HCT116 (cell line): ENCODE measurements around the gene MICALL2. TPM values are rescaled to one million over a fixed set of nuclear protein-coding genes. Genes with fewer than 3 reads are reported as not detected.

Source experiments
- ATAC-seq: fragments of 200-7000 bp; cut with Tn5 transposase; 2 replicates; pipeline ENCODE4 v1.9.1; 2020; ENCODE audit warnings: mild to moderate bottlenecking, moderate library complexity
- BruUV-seq: library from RNA; stranded (reverse); fragments of 400-500 nt; replicated peaks from 2 replicates; lab custom pipeline; 2021; lab: Mats Ljungman, UMichigan
- CTCF ChIA-PET: fragments of 300-600 bp; sonication (Branson Sonifier 250); formaldehyde crosslinking; loops from one replicate; lab custom pipeline; 2021; ENCODE audit warnings: antibody characterized with exemption; lab: Charles Lee
- POLR2A ChIA-PET: fragments of 300-600, 350-600 bp; sonication (Branson Sonifier 250); formaldehyde crosslinking; loops from one replicate; lab custom pipeline; 2021; ENCODE audit warnings: antibody characterized with exemption; lab: Charles Lee
- RAD21 ChIA-PET, 2 experiments: fragments of 300-600 bp; sonication (Branson Sonifier 250); formaldehyde crosslinking; loops; one replicate each; lab custom pipeline; 2023; ENCODE audit warnings: low total read pairs in 2 of 2; ENCODE audit not compliant: uncharacterized antibody in 2 of 2, unreplicated experiment in 2 of 2, low non-redundant PET in 1 of 2; lab: Charles Lee
- DNase-seq: peaks from one replicate; pipeline ENCODE4 v3.0.0-alpha.2; 2010; ENCODE audit warnings: low read depth, low spot score
- H2AFZ ChIP-seq: fragments of 200-600 bp; shearing (Covaris generic), sonication (generic); 2 replicates; pipeline ENCODE4 v1.6.1; 2017; ENCODE audit warnings: low read depth, mixed run types, mixed read lengths, antibody characterized with exemption, low read length; ENCODE audit not compliant: poor library complexity, severe bottlenecking
- H3K27ac ChIP-seq: 2 replicates; pipeline ENCODE4 v1.5.1; 2012; ENCODE audit warnings: low read depth, low read length
- H3K27me3 ChIP-seq: fragments of 200-600 bp; sonication (generic); 2 replicates; pipeline ENCODE4 v1.6.1; 2016; ENCODE audit warnings: mixed run types, low read length, mixed read lengths; ENCODE audit not compliant: insufficient read depth
- H3K36me3 ChIP-seq, 2 experiments: fragments of 200-500 bp in 1 of 2; fragments of 200-600 bp in 1 of 2; sonication (Bioruptor generic) in 1 of 2; sonication (generic) in 1 of 2; 2 replicates each; pipeline versions ENCODE4 v1.5.1 to v1.6.1; 2014 to 2016; ENCODE audit warnings: low read length in 2 of 2, inconsistent platforms in 1 of 2, mixed read lengths in 1 of 2, mixed run types in 1 of 2; ENCODE audit not compliant: insufficient read depth in 2 of 2, control insufficient read depth in 1 of 2
- H3K4me1 ChIP-seq, 2 experiments: fragments of 200-600 bp in 1 of 2; sonication (generic) in 1 of 2; 2 replicates each; pipeline versions ENCODE4 v1.5.1 to v1.6.1; 2012 to 2017; ENCODE audit warnings: low read length in 2 of 2, inconsistent platforms in 1 of 2, mild to moderate bottlenecking in 1 of 2, mixed read lengths in 1 of 2, mixed run types in 1 of 2, moderate library complexity in 1 of 2; ENCODE audit not compliant: insufficient read depth in 2 of 2, control insufficient read depth in 1 of 2
- H3K4me2 ChIP-seq: fragments of 200-600 bp; sonication (generic); 2 replicates; pipeline ENCODE4 v1.6.1; 2017; ENCODE audit warnings: mixed run types, low read length, mixed read lengths
- H3K4me3 ChIP-seq, 2 experiments: fragments of 200-600 bp in 1 of 2; sonication (generic) in 1 of 2; replicated peaks in 1 of 2; 2 replicates each; pipeline ENCODE4 v1.5.1; 2011 to 2016; ENCODE audit warnings: low read length in 2 of 2, control low read depth in 1 of 2, low read depth in 1 of 2, mild to moderate bottlenecking in 1 of 2, mixed read lengths in 1 of 2, mixed run types in 1 of 2
- H3K79me2 ChIP-seq: fragments of 200-600 bp; sonication (generic); 2 replicates; pipeline ENCODE4 v1.6.1; 2017; ENCODE audit warnings: mild to moderate bottlenecking, mixed run types, low read length, moderate library complexity, mixed read lengths; ENCODE audit not compliant: insufficient read depth
- H3K9ac ChIP-seq: fragments of 200-600 bp; sonication (generic); 2 replicates; pipeline ENCODE4 v1.6.1; 2016; ENCODE audit warnings: low read length, mixed read lengths
- H3K9me2 ChIP-seq: fragments of 200-600 bp; sonication (generic), shearing (Covaris generic); 2 replicates; pipeline ENCODE4 v1.6.1; 2017; ENCODE audit warnings: mixed run types, mild to moderate bottlenecking, moderate library complexity; ENCODE audit not compliant: insufficient read depth
- H3K9me3 ChIP-seq, 2 experiments: fragments of 200-500 bp in 1 of 2; fragments of 200-600 bp in 1 of 2; sonication (Bioruptor generic) in 1 of 2; sonication (generic) in 1 of 2; 2 replicates each; pipeline ENCODE4 v1.6.1; 2014 to 2017; ENCODE audit warnings: low read length in 2 of 2, mixed read lengths in 2 of 2, inconsistent platforms in 1 of 2, low read depth in 1 of 2, mild to moderate bottlenecking in 1 of 2, mixed run types in 1 of 2, moderate library complexity in 1 of 2; ENCODE audit not compliant: control insufficient read depth in 1 of 2, insufficient read depth in 1 of 2
- H4K20me1 ChIP-seq: fragments of 200-600 bp; sonication (generic), shearing (Covaris generic); 2 replicates; pipeline ENCODE4 v1.6.1; 2017; ENCODE audit warnings: mixed run types, mild to moderate bottlenecking, moderate library complexity; ENCODE audit not compliant: insufficient read depth
- POLR2A ChIP-seq: IDR thresholded peaks from 2 replicates; pipeline ENCODE4 v1.7.0; 2011; ENCODE audit warnings: borderline replicate concordance; ENCODE audit not compliant: insufficient read depth, insufficient read length; ENCODE audit errors: extremely low read depth
- POLR2AphosphoS5 ChIP-seq: IDR thresholded peaks from 2 replicates; pipeline ENCODE4 v1.6.1; 2011; ENCODE audit warnings: mild to moderate bottlenecking, low read depth, low read length, moderate library complexity
- RAD21 ChIP-seq: IDR thresholded peaks from 2 replicates; pipeline ENCODE4 v1.6.1; 2012; ENCODE audit warnings: low read depth, mild to moderate bottlenecking
- REST ChIP-seq: IDR thresholded peaks from 2 replicates; pipeline ENCODE4 v1.6.1; 2012; ENCODE audit warnings: low read depth
- SIN3A ChIP-seq: IDR thresholded peaks from 2 replicates; pipeline ENCODE4 v1.6.1; 2012; ENCODE audit warnings: low read depth
- intact Hi-C: fragments of 100-400 bp; cut with micrococcal nuclease; formaldehyde crosslinking; loops from 2 replicates; pipeline ENCODE4 v1.10.0; 2022
- total RNA-seq: library from RNA; stranded (reverse); gene quantifications from one replicate; pipeline ENCODE4 v1.2.1, GENCODE V29; 2021; ENCODE audit not compliant: unreplicated experiment

The MICALL2 gene
- total RNA-seq, 1 experiment from 2014 or later, result 60.7 TPM

GRCh38 chr7:1474736-1475135 lies 15.5 kb upstream of the MICALL2 start:
- peak overlapping the region; percentile 42 for H3K4me2 ChIP-seq
- RAD21 ChIA-PET, result interaction anchor here in 1 of 2 experiments (0.5 to 0.6 kb wide), 2 partner anchors 62 to 252 kb away, joined by 4 to 5 read pairs; no protein-coding TSS in a partner anchor
- no peak for TF ChIP-seq SIN3A
- no peak for TF ChIP-seq POLR2AphosphoS5
- TF ChIP-seq REST, result no peak
- TF ChIP-seq RAD21, result no peak
- TF ChIP-seq POLR2A, result no peak
- no peaks in the 10 kb centered on the region for H3K9me2 ChIP-seq
- H3K36me3 ChIP-seq, result peaks cover 2 to 20% of the 10 kb centered on the region in 2 experiments
- H3K79me2 ChIP-seq, result no peaks in the 10 kb centered on the region
- no peak overlapping the region for H3K4me3 ChIP-seq
- DNase-seq (no peak), ATAC-seq (no peak)
- BruUV-seq, result no TSS peak
- H2AFZ ChIP-seq, result no peak overlapping the region
- peak overlapping the region; percentile 62; the same call in 1 of the 2 replicates for H3K27ac ChIP-seq
- H3K27me3 ChIP-seq, result no peaks in the 10 kb centered on the region
- intact Hi-C loops, result loop anchor here (1.0 kb wide), 3 partner anchors 42 to 280 kb away; no protein-coding TSS in a partner anchor
- H3K9me3 ChIP-seq, result no peaks in the 10 kb centered on the region
- peak overlapping the region; percentile 46 for H3K9ac ChIP-seq
- peaks cover 3 to 13% of the 10 kb centered on the region in 2 experiments; a peak in 3 of 4 replicates for H3K4me1 ChIP-seq
- CTCF ChIA-PET, result interaction anchor here (0.6 to 2.0 kb wide), 11 partner anchors 12 to 291 kb away, joined by 3 to 20 read pairs (median 4); partner anchors contain the start of gene TMEM184A
- POLR2A ChIA-PET, result no interaction called here
- no peaks in the 10 kb centered on the region for H4K20me1 ChIP-seq
